HepG2 (cell line): Measurements from ENCODE around the gene OGFOD3. TPM values are rescaled to one million over a fixed set of nuclear protein-coding genes. Genes with fewer than 3 reads are reported as not detected.

ENCODE experiments used
- ARHGAP35 ChIP-seq: sonication (generic); formaldehyde crosslinking; IDR thresholded peaks from 2 replicates; pipeline ENCODE4 v1.9.0; 2022; ENCODE audit warnings: mild to moderate bottlenecking, inconsistent platforms, moderate library complexity, missing genetic modification reagents, borderline replicate concordance
- FIP1L1 ChIP-seq: fragments of 200-400 bp; formaldehyde crosslinking; IDR thresholded peaks from 2 replicates; pipeline ENCODE4 v1.6.1; 2018; ENCODE audit warnings: low read depth, mild to moderate bottlenecking, low read length, moderate library complexity, borderline replicate concordance; ENCODE audit not compliant: insufficient read depth
- FOXC1 ChIP-seq: sonication (generic); formaldehyde crosslinking; IDR thresholded peaks from 2 replicates; pipeline ENCODE4 v1.8.0; 2022; ENCODE audit warnings: mild to moderate bottlenecking, missing genetic modification reagents, borderline replicate concordance
- KDM5A ChIP-seq: fragments of 200-600 bp; sonication (generic); IDR thresholded peaks from 2 replicates; pipeline ENCODE4 v1.7.0; 2018; ENCODE audit warnings: antibody characterized with exemption, mild to moderate bottlenecking, low read length, borderline replicate concordance
- MTF1 ChIP-seq: sonication (generic); formaldehyde crosslinking; IDR thresholded peaks from 2 replicates; pipeline ENCODE4 v1.5.0; 2020; ENCODE audit warnings: missing genetic modification reagents
- NFE2L2 ChIP-seq: fragments of 150-350 bp; IDR thresholded peaks from 2 replicates; pipeline ENCODE4 v1.6.1; 2014; ENCODE audit warnings: low read length
- NR2C2 ChIP-seq: sonication (generic); formaldehyde crosslinking; IDR thresholded peaks from 2 replicates; pipeline ENCODE4 v1.4.0; 2020; ENCODE audit warnings: missing genetic modification reagents, mild to moderate bottlenecking, moderate library complexity, borderline replicate concordance
- RXRB ChIP-seq: IDR thresholded peaks from 2 replicates; pipeline ENCODE4 v1.6.1; 2016; ENCODE audit warnings: borderline replicate concordance, missing genetic modification reagents, missing compliant biosample characterization
- SMARCC2 ChIP-seq: fragments of 450-650 bp; IDR thresholded peaks from 2 replicates; pipeline ENCODE4 v1.6.1; 2017; ENCODE audit warnings: antibody characterized with exemption, mild to moderate bottlenecking
- SMARCE1 ChIP-seq: fragments of 450-650 bp; IDR thresholded peaks from 2 replicates; pipeline ENCODE4 v1.6.1; 2017; ENCODE audit warnings: borderline replicate concordance
- TEAD2 ChIP-seq: sonication (generic); formaldehyde crosslinking; IDR thresholded peaks from 2 replicates; pipeline ENCODE4 v1.9.0; 2021; ENCODE audit warnings: missing genetic modification reagents
- TEF ChIP-seq: sonication (generic); formaldehyde crosslinking; IDR thresholded peaks from 2 replicates; pipeline ENCODE4 v1.5.0; 2020; ENCODE audit warnings: missing genetic modification reagents
- TERF1 ChIP-seq: sonication (generic); formaldehyde crosslinking; IDR thresholded peaks from 2 replicates; pipeline ENCODE4 v1.8.0; 2022; ENCODE audit warnings: mild to moderate bottlenecking, missing genetic modification reagents, moderate library complexity
- TSC22D2 ChIP-seq: sonication (generic); formaldehyde crosslinking; IDR thresholded peaks from 2 replicates; pipeline ENCODE4 v1.5.1; 2020; ENCODE audit warnings: missing genetic modification reagents, mild to moderate bottlenecking, borderline replicate concordance
- XRCC5 ChIP-seq: fragments of 200-400 bp; formaldehyde crosslinking; optimal IDR thresholded peaks from 2 replicates; pipeline ENCODE3; 2017; ENCODE audit warnings: mild to moderate bottlenecking, low read length
- YEATS2 ChIP-seq: sonication (generic); formaldehyde crosslinking; IDR thresholded peaks from 2 replicates; pipeline ENCODE4 v1.4.0; 2020; ENCODE audit warnings: missing genetic modification reagents, borderline replicate concordance
- ZFP91 ChIP-seq: sonication (generic); formaldehyde crosslinking; IDR thresholded peaks from 2 replicates; pipeline ENCODE4 v1.9.0; 2022; ENCODE audit warnings: missing genetic modification reagents, mild to moderate bottlenecking, borderline replicate concordance
- ZMYM3 ChIP-seq: sonication (generic); formaldehyde crosslinking; IDR thresholded peaks from 2 replicates; pipeline ENCODE4 v1.5.1; 2020; ENCODE audit warnings: mild to moderate bottlenecking, missing genetic modification reagents
- ZNF136 ChIP-seq: sonication (generic); formaldehyde crosslinking; IDR thresholded peaks from 2 replicates; pipeline ENCODE4 v1.8.1; 2022; ENCODE audit warnings: low read depth, mild to moderate bottlenecking, moderate library complexity, missing genetic modification reagents
- ZNF274 ChIP-seq: sonication (generic); formaldehyde crosslinking; IDR thresholded peaks from 2 replicates; pipeline ENCODE4 v1.5.1; 2020; ENCODE audit warnings: mild to moderate bottlenecking, missing genetic modification reagents
- ZNF441 ChIP-seq: sonication (generic); formaldehyde crosslinking; IDR thresholded peaks from 2 replicates; pipeline ENCODE4 v1.7.0; 2021; ENCODE audit warnings: missing genetic modification reagents, borderline replicate concordance
- ZNF446 ChIP-seq: sonication (generic); formaldehyde crosslinking; IDR thresholded peaks from 2 replicates; pipeline ENCODE4 v1.5.0; 2020; ENCODE audit warnings: mild to moderate bottlenecking, missing genetic modification reagents
- ZNF772 ChIP-seq: sonication (generic); formaldehyde crosslinking; IDR thresholded peaks from 2 replicates; pipeline ENCODE4 v1.5.0; 2020; ENCODE audit warnings: mild to moderate bottlenecking, missing genetic modification reagents
- ZSCAN22 ChIP-seq: sonication (generic); formaldehyde crosslinking; IDR thresholded peaks from 2 replicates; pipeline ENCODE4 v1.4.0; 2020; ENCODE audit warnings: mild to moderate bottlenecking, missing genetic modification reagents
- polyA plus RNA-seq, 8 experiments: library from polyadenylated mRNA; depleted of rRNA in 3 of 8; stranded (reverse) in 7 of 8; unstranded in 1 of 8; fragments of >200 nt; fragmentation: Illumina TruSeq in 4 of 8; extraction: Trizol in 4 of 8; gene quantifications; 2 replicates each; pipeline versions ENCODE4 v1.2.1 to v1.2.3, GENCODE V29; 2011 to 2016; ENCODE audit warnings: low read depth in 4 of 8, missing spikeins in 1 of 8, mixed read lengths in 1 of 8; ENCODE audit not compliant: insufficient read depth in 1 of 8
- total RNA-seq, 5 experiments: library from RNA; depleted of rRNA; stranded (reverse); fragments of >200 nt; fragmentation: Illumina TruSeq; extraction: Trizol; gene quantifications; 2 replicates each; pipeline ENCODE4 v1.2.3, GENCODE V29; 2016; ENCODE audit warnings: low read depth in 1 of 5
- TF ChIP-seq, protein P1 (sequence below): sonication (generic); formaldehyde crosslinking; IDR thresholded peaks from 2 replicates; pipeline ENCODE4 v1.8.1; 2023; ENCODE audit warnings: mild to moderate bottlenecking, moderate library complexity, missing genetic modification reagents

Gene OGFOD3
- total and polyA plus RNA-seq, 2 of the 13 experiments (the other 11 are each of a cell fraction or from before 2014, with no cell fraction given): 40.0 to 42.1 TPM

- TF ChIP-seq ZSCAN22 (CRISPR knock-in tag): peak; percentile 78; the same call in 1 of the 2 replicates
- TF ChIP-seq ZMYM3 (CRISPR knock-in tag): peak; percentile 54; the same call in 1 of the 2 replicates
- peak; percentile 77 for TF ChIP-seq NR2C2
- TF ChIP-seq NFE2L2: no peak
- peak; percentile 91; the same call in 1 of the 2 replicates for TF ChIP-seq MTF1 (CRISPR knock-in tag)
- peak; percentile 79; the same call in 1 of the 2 replicates for TF ChIP-seq ZNF446 (CRISPR knock-in tag)
- no peak for TF ChIP-seq KDM5A
- TF ChIP-seq FOXC1: peak; percentile 74; the same call in 1 of the 2 replicates
- no peak for TF ChIP-seq TERF1 (CRISPR knock-in tag)
- TF ChIP-seq YEATS2 (CRISPR knock-in tag): peak; percentile 49; the same call in 1 of the 2 replicates
- TF ChIP-seq SMARCE1: no peak
- TF ChIP-seq TSC22D2 (CRISPR knock-in tag): peak; percentile 92; the same call in 1 of the 2 replicates
- TF ChIP-seq, protein P1, sequence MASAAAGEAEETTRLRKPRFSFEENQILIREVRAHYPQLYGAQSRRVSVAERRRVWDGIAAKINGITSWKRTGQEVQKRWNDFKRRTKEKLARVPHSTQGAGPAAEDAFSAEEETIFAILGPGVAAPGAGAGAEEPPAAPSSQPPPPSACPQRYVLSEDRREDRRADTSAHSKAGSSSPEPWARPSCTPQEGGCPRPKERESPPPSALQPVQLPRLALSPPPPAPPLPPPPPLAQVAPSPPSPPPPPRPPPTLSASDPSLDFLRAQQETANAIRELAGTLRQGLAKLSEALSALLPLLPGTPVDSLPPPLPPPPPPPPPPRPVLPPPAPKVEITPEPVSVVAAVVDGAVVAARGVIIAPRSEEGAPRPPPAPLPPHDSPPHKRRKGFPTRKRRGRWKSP (CRISPR knock-in tag): peak; percentile 62; the same call in 1 of the 2 replicates
- no peak for TF ChIP-seq FIP1L1
- peak; percentile 79 for TF ChIP-seq ZNF772 (CRISPR knock-in tag)
- peak; percentile 74; the same call in 1 of the 2 replicates for TF ChIP-seq TEAD2
- peak; percentile 94 for TF ChIP-seq ZNF441
- TF ChIP-seq RXRB (CRISPR knock-in tag): peak; percentile 66; the same call in 1 of the 2 replicates
- TF ChIP-seq ZFP91 (CRISPR knock-in tag): peak; percentile 78
- TF ChIP-seq TEF (CRISPR knock-in tag): peak; percentile 53; the same call in 1 of the 2 replicates
- peak; percentile 67 for TF ChIP-seq XRCC5
- no peak for TF ChIP-seq SMARCC2
- TF ChIP-seq ZNF274 (CRISPR knock-in tag): peak; percentile 82; the same call in 1 of the 2 replicates
- TF ChIP-seq ARHGAP35 (CRISPR knock-in tag): peak; percentile 87; the same call in 1 of the 2 replicates
- peak; percentile 82; the same call in 1 of the 2 replicates for TF ChIP-seq ZNF136 (CRISPR knock-in tag)
Observed at GRCh38 chr17:82370471-82371332, 47.7 kb downstream of the OGFOD3 start (continued).
